ENCODE results near the gene FKRP.
A peak's percentile ranks its signal among the peaks of the same experiment; 100 is the strongest.
"Not testable (repeated sequence)": the region's sequence is repeated elsewhere in the genome, so short reads cannot be mapped to it uniquely, and the experiment has no call there.

FKRP gene

GRCh38 chr19:46759817-46760333 is 14.0 kb downstream of the FKRP start:
- no peak for DNase-seq

GRCh38 chr19:46760363-46760762 is 14.5 kb downstream of the FKRP start:
- no peak for DNase-seq

- not testable (repeated sequence) for DNase-seq
Measured at GRCh38 chr19:46760897-46761296, 15.0 kb downstream of the FKRP start.

- no peak for DNase-seq
Measured at GRCh38 chr19:46761418-46761831, 15.6 kb downstream of the FKRP start.

- no peak for DNase-seq
Measured at GRCh38 chr19:46762245-46762890, 16.5 kb downstream of the FKRP start.

GRCh38 chr19:46764817-46765291 is 19.0 kb downstream of the FKRP start:
- DNase-seq: no peak

- no peak for DNase-seq
Measured at GRCh38 chr19:46766569-46767317, 20.9 kb downstream of the FKRP start.

GRCh38 chr19:46768746-46769145 is 22.9 kb downstream of the FKRP start:
- not testable (repeated sequence) for DNase-seq

- no peak for DNase-seq
Measured at GRCh38 chr19:46772170-46773017, 26.5 kb downstream of the FKRP start.

- DNase-seq: no peak
Measured at GRCh38 chr19:46773018-46773399, 27.2 kb downstream of the FKRP start.

GRCh38 chr19:46775642-46776258 is 29.9 kb downstream of the FKRP start:
- no peak for DNase-seq

GRCh38 chr19:46776927-46777911 is 31.4 kb downstream of the FKRP start:
- DNase-seq: no peak

GRCh38 chr19:46777956-46778645 is 32.2 kb downstream of the FKRP start:
- not testable (repeated sequence) for DNase-seq

- DNase-seq: no peak
Measured at GRCh38 chr19:46782355-46783019, 36.6 kb downstream of the FKRP start.

GRCh38 chr19:46783670-46784069 is 37.8 kb downstream of the FKRP start:
- peak; percentile 75 for DNase-seq

- DNase-seq: peak; percentile 38
Measured at GRCh38 chr19:46784262-46785053, 38.6 kb downstream of the FKRP start.

GRCh38 chr19:46785054-46785979 is 39.5 kb downstream of the FKRP start:
- DNase-seq: no peak

GRCh38 chr19:46785980-46786235 is 40.1 kb downstream of the FKRP start:
- DNase-seq: no peak
